AG08396 (cell line): ENCODE measurements around the gene TTC31.

Experiments
- DNase-seq: peaks from one replicate; pipeline ENCODE4 v3.0.0; 2012; ENCODE audit warnings: low spot score, mixed read lengths

The TTC31 gene

GRCh38 chr2:74488643-74489481, 6.0 kb downstream of the TTC31 start:
- no peak for DNase-seq

DNA sequence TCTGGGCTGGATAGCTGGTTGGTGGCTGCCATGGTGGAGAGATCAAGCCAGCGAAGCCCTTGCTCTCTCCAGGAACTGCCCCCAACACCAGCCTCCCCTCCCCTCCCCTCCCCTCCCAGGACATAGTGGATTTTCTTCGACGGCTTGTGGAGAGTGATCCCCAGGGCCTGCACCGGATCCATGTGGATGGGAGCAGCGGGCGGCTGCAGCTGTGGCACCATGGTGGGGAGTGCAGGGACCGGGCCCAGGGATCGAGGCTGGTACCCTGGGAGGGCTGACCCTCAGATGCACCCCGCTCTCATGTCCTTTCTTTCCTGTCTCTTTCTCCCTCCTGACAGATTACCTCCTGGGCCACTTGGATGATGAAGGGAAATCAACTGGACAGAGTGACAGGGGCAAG, 7.0 kb downstream of the TTC31 start:
- DNase-seq: no peak

DNA sequence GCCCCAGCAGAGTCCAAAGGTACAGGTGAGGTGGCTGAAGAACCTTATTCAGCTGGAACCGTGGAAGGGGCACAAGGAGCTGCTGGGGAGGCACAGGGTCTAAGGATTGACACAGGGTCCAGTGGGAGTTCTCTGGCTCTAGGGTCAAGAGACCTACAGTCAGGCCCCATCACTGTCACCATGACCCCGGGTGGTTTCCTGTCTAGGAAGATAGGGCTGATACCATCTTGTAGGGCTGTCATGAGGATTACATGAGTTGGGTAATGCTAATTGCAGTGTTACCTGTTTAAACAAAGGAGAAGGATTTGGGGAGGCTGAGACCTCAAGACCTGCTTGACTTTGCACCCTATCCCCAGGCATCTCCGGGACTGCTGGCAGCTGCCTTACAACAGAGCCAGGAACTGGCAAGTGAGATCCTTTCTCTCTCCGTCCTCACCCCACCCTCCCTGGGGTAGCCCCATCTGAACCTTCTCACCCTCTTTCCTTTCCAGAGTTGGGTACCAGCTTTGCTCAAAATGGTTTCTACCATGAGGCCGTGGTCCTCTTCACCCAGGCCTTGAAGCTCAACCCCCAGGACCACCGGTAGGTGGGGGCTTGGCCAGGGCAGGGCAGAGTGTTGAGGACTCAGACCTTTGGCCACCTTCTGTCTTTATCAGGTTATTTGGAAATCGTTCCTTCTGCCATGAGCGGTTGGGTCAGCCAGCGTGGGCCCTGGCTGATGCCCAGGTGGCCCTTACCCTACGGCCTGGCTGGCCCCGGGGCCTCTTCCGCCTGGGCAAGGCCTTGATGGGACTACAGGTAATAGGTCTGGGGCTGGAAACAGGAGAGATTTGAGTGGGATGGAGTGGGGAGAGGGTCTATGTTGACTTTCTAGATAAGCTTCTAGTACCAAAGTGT, 9.0 kb downstream of the TTC31 start:
- no peak for DNase-seq

- no peak for DNase-seq
Observed at GRCh38 chr2:74493546-74493945, 10.7 kb downstream of the TTC31 start.

DNA sequence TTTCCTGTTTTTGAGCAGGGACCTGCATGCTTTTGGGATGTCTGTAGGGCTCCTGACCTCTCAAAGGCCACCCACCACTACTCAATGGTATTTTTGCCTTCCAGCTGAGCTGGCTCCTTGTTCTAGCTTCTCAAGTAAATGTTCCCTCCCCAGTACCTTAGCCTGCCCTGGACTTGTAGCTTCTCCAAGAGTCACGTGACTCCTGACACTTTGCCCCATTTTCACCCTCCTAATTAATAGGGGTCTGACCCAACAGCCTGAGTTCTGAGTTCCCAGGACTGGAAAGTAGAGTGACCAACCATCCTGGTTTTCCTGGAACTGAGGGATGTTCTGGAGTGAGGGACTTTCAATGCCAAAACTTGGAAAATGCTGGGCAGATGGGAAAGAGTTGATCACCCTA, 12.6 kb downstream of the TTC31 start:
- no peak for DNase-seq

DNA sequence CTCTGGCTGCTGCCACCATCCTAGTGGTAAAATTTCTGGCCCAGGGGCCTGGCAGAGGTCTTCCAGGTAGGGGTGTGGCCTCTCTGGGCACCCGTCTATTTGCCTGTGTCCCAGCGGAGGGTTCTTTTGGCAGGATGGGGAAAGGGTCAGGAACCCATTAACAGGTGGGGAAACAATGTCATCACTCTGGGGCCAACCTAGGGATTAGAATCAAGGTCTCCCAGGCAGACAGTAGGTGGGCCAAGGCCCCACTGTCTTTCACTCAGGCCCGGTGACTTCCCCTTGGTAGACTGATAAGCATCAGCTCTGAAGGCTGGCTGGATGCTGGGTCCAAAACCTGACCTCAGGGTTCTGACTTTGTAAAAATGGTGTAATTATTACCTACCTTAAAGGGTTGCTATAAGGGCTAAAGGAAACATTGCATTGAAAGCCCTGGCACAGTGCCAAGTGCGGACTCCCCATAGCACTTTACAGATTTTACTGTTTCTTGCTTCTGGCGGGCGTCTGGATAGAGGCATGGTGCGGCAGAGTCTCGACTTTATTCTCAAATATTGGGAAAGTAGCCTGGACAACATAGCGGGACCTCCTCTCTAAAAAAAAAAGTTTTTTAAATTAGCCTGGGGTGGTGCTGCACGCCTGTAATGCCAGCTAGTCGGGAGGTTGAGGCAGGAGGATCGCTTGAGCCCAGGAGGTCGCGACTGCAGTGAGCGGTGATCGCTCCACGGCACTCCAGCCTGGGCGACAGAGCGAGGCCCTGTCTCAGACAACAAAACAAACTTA, 14.3 kb downstream of the TTC31 start:
- DNase-seq: no peak

- no peak for DNase-seq
Observed at GRCh38 chr2:74497777-74498499, 15.1 kb downstream of the TTC31 start.

GRCh38 chr2:74498500-74499266, 15.8 kb downstream of the TTC31 start:
- DNase-seq: peak; percentile 54

- DNase-seq: peak; percentile 40
Observed at GRCh38 chr2:74499267-74499939, 16.5 kb downstream of the TTC31 start, which contains the start of gene LBX2. Gene LBX2 (minus strand): TSS chr2:74499603. CDS start chr2:74499537, 66 bp downstream.

- DNase-seq: no peak
Observed at GRCh38 chr2:74499940-74500577, 17.2 kb downstream of the TTC31 start.

DNA sequence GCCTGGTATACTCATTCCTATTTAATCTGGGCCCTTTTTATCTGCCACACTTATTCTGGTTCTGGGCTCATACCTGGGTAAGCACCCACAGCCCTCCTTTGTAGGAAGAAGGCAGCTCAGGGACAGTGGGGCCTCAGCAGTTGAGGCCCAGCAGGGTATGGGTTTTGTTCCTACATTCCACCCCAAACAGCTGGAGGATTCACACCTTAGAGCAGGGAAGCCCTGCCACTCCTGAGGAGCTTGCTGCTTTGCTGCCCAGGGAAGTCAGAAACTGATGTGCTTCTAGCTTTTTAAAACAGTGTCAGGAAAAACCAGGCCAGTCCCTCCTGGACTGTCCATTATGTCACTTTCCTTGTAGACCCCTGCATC, 17.7 kb downstream of the TTC31 start:
- no peak for DNase-seq

DNA sequence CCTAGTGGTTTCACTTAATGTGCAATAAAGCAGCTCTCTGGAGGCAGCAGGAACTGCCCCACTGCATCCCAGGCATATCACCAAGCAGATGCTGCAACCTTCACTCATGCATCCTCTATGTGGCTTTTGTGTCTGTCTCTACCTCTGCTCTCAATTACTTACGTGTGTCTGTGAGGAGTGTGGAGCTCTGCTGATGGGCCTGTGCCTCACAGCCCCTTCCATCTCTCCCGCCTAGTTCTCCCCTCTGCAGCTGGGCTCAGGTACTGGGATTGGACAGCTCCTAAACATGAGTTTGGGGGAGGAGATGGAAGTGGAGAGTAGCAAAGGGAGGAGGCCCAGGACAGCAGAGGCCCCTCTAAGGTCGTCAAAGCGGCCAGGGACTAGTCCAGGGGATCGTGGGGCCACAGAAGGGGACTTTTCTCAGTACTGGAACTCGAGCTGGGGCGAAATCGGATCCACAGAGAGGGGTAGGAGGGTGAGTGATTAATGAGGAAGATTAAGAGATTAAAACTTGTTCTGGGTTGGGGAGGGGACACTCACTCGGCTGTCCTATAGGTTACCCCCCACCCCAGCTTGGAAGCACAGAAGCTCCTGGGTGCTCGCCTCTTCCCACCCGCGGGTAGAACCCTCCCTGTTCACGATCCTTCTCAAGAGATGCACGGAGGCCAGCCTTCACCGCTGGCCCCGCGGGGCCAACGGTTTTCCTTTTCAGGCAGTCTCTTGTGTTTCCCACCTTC, 18.6 kb downstream of the TTC31 start:
- no peak for DNase-seq

GRCh38 chr2:74502147-74502719, 19.4 kb downstream of the TTC31 start:
- no peak for DNase-seq

GRCh38 chr2:74502720-74503505, 20.0 kb downstream of the TTC31 start:
- peak; percentile 90 for DNase-seq

DNA sequence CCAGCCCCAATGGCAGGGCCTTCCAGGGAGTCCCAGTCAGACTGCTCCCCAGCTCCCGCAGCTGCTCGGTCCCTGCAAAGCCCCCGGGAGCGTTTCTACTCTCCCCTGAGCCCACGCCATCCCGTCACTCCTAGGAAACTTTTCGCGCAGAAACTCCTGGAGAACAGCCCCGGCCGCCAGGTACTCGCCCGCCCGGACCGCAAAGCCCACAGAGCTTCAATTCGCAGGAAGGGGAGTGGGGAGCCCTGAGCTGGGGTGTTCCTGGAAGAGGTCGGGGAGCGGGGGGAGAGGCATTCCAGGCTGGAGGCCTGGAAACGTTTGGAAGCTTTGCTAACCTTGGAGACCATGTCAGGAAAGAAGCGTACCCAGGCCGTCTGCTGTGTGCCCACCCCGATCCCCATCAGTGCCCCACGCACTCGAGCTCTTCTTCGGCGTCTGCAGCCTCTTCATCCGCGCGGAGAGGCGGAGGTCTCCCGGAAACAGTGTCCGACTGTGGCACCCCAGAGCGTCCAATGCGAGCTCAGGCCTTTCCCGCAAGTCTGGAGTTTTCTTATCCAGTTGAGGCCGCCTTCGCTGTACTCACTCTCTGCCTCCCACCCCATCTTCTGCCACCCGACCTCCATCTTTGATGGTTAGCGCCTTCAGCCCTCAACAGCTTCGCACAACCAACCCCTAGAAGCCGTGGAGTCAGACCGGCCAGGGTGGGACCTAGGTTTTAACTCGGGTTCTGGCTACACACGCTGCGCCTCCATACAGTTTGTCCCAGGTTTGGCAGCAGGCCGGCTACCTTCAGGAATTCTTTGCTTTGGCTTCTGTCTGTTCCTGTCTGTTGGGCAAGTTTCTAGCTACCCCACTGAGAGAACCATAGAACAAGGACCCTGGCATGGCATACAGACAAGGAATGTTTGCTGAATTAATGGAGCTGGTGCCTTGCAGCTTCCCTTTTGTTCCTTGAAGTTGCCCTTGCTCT, 20.9 kb downstream of the TTC31 start:
- DNase-seq: no peak

GRCh38 chr2:74504591-74504990, 21.7 kb downstream of the TTC31 start:
- no peak for DNase-seq
